Left renal pelvis (tissue), 4 donors: ENCODE results near the gene FUT7. TPM values are rescaled to one million over a fixed set of nuclear protein-coding genes. Genes with fewer than 3 reads are reported as not detected.
"Not testable (repeated sequence)": the region's sequence is repeated elsewhere in the genome, so short reads cannot be mapped to it uniquely, and the experiment has no call there.

Experiments
- DNase-seq, 4 donors: peaks; one replicate each; pipeline ENCODE4 v3.0.0-alpha.2; 2013; ENCODE audit warnings: low read depth in 4 of 4, low spot score in 3 of 4
- polyA plus RNA-seq, 4 donors: library from polyadenylated mRNA; unstranded; fragments of 120-200 nt; gene quantifications; one replicate each; pipeline ENCODE4 v1.2.1, GENCODE V29; 2013; ENCODE audit not compliant: insufficient read length in 4 of 4

FUT7 gene
- polyA plus RNA-seq, 4 donors, result not detected

DNA sequence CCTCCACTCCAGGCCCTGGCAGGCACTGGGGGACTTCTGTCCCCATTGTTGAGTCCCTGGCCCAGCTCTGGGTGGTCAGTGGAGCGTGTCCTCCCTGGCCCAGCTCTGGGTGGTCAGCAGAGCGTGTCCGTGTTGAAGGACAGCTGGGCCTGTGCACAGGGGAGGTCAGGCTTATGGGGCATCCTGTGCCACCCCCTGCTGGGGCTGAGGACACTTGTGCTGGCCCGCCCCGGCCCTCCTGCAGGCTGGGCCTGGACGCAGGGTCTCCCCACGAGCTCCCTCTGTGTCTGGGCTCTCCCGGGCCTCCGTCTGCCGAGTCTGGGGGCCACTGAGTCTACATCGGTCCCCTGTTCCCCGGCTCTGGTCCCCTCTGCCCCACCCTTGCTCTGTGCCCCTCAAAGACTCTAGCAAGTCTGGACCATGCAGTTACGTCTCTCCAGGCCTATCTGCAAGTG is 24.0 kb downstream of the FUT7 start:
- no peak for DNase-seq

DNA sequence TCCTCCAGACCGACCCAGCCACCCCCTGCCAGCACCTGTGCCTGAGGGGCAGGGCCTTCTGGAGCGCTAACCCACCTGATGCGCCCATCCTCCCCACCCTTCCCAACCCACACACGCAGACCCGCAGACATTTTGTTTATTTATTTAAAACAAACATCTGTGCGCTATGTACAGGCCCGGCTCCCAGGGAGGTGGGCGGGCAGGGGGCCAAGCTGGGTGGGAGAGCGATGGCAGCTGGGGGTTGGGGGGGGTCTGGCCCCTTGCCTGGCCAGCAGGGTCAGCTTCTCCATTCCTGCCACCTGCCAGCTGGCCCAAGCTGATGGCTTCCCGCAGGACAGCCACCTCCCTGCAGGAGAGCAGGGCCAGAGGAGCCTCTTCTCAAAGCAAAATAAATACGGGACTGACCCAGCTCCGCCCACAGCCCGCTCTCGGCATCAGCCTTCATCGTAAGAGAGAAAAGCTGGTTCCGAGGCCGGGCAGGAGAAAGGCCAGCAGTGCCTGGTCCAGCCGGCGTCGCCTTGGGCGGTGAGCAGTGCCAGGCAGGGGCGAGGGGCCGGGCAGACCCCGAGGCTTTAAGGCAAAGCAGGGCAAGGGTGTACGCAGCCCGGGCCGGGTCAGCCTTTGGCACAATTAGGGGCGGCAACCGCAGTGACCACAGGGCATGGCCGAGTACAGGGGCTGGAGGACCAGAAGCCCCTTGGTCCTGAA is 24.6 kb downstream of the FUT7 start:
- no peak for DNase-seq

DNA sequence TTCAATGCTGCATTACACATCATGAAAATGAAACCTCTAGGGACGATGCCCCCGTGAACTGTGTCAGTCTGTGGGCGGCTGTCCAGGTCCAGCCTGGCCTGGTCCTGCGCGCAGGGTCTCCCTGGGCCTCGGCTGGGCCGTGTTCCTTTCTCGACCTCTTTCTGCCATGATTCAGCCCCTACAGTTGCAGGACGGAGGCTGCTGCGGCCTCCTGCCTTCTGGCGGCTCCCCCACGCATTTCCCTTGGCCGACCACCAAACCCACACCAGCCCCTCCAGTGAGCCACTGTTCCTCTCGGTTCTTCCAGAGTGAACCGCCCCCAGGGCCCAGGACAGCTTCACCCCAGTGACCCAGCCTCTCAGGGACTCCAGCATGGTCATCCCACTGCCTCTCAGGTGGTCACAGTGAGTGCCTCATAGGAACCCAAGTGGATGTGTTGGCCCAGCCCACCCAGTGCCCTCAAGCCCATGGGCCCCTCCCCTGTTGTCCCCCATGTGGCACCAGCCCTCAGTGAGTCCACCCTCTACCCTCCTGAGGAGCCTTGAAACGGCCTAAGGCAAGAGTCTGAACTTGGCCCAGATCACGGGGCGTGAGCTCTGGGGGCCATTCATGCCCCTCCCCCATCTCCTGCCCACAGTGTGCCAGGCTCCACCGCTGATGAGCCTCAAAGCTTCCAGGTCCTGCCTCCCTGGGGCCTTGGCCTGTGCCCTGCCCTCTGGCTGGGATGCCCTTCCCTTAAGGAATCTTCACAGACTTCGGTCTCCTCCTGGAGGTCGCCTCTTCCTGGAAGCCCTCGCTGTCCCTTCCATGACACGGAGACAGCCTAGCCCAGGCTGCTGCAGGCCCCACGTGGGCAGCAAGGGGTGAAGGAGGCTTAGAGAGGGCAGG is 25.5 kb downstream of the FUT7 start:
- DNase-seq, result no peak

DNA sequence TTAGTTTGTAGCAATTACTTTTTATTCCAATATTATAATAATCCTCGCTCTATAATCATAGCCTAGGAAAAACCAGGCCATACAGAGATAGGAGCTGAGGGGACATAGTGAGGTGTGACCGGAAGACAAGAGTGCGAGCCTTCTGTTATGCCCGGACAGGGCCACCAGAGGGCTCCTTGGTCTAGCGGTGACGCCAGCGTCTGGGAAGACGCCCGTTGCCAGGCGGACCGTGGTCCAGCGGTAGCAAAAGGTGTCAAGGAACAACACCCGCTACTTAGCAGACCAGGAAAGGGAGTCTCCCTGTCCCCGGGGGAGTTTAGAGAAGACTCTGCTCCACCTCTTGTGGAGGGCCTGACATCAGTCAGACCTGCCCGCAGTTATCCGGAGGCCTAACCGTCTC is 27.6 kb downstream of the FUT7 start:
- not testable (repeated sequence) for DNase-seq

DNA sequence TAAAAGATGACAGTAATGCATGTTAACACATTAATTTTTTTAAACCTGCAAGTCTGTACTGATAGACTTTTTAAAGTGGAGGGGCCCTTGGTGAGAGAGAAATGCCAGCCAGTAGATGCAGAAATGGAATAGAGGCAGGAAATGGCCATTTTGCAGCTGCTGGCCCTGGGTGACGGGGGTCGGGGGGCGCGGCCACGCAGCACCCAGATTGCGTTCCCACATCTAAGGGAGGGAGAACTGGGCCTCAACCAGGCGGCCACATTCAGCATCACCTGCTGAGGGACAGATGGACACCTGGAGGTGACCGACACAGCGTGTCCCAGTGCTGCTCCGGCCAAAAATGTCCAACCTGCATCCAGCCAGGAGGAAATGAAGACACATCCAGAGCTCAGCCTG is 29.2 kb downstream of the FUT7 start:
- DNase-seq, result no peak

DNA sequence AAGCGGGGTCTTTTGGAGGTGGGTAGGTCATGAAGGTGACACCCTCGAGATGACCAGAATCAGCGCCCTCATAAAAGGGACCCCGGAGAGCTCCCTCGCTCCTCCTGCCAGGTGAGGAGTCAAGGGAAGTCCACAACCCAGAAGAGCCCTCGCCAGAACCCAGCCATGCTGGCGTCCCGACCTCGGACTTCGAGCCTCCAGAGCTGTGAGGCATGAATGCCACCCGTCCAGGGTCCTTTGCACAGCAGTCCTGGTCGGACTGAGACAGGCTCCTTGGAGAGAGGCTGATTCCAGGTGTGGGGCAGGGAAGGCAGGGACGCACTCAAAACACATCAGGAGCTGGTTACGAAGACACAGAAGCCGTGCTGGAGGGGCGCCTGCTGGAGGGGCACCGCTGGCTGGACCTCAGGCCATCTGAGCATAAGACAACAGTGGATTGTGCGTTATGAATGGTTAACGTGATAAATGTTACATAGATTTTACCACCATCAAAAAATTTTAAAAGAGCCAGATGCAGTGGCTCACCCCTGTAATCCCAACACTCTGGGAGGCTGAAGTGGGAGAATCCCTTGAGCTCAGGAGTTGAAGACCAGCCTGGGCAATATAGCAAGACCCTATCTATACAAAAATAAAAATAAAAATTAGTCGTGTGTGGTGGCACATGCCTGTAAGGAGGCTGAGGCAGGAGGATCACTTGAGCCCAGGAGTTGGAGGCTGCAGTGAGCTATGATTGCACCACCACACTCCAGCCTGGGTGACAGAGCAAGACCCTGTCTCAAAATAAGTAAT is 29.8 kb downstream of the FUT7 start:
- no peak for DNase-seq

DNA sequence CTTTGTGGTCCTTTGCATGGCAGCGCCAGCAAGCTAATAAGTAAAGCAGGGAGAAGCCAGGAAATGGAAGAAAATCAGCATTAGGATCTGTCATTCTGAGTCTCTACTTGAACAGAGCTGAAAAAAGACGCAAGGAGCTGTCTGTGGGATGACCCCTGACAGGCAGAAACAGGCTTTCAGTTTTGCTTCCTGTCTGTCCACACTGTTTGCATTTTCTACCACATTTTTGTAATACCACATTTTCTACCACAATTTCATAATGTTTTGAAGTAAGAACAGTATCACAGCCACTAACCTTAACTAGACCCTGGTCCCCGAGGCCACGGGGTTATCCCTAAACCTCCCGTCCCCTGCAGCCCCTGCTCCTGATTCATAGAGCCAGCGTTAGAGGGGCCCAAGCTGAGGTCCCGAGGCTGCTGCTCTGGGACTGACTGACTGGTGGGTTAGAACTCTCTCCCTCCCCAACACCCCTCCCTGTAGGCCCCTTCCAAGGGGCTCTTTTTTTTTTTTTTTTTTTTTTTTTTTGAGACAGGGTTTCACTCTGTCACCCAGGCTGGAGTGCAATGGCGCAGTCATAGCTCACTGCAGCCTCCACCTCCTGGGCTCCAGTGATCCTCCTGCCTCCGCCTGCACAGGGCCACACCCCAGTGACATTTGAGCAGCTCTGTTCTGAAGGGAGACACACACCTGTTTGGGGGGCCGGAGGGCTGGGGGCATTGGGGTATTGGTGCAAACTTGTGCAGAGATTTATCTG is 31.5 kb downstream of the FUT7 start:
- DNase-seq, result no peak

DNA sequence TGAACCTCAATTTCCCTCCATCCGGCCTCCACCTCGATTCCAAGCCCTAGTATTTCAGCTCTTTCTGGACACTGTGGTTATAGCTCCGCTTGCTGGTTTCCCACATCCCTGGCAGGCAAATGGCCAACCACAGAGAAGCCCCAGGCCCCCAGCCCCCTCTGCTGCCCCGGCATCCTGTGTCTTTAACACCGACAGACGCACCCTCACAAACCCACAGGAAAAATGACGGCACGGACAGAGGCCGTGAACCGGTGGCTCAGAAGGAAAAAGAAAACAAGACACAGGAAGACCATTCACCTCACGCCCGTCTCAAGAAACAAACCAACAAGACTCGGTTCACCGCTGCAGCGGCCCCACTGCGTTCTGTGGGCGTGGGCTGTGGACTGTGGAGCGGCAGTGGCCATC is 34.1 kb downstream of the FUT7 start:
- no peak for DNase-seq

DNA sequence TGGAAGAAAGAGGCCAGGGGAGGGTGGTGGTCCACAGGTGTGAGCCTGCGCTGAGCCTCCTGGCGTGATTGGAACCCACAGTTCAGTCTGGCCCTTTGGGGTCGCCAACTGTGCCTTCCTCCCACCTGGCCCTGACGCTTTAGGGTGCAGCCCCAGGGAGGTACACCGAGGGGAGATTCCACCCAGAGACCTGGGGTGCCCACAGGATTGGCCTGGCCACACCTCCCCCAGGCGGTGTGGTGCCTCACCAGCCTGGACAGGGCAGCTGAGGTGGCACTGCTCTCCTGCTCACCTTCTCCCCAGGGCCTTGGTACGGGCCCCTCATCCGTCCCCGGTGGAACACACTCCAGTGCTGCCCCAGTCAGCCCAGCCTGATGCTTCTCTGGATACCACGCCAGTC is 34.5 kb downstream of the FUT7 start:
- no peak for DNase-seq

DNA sequence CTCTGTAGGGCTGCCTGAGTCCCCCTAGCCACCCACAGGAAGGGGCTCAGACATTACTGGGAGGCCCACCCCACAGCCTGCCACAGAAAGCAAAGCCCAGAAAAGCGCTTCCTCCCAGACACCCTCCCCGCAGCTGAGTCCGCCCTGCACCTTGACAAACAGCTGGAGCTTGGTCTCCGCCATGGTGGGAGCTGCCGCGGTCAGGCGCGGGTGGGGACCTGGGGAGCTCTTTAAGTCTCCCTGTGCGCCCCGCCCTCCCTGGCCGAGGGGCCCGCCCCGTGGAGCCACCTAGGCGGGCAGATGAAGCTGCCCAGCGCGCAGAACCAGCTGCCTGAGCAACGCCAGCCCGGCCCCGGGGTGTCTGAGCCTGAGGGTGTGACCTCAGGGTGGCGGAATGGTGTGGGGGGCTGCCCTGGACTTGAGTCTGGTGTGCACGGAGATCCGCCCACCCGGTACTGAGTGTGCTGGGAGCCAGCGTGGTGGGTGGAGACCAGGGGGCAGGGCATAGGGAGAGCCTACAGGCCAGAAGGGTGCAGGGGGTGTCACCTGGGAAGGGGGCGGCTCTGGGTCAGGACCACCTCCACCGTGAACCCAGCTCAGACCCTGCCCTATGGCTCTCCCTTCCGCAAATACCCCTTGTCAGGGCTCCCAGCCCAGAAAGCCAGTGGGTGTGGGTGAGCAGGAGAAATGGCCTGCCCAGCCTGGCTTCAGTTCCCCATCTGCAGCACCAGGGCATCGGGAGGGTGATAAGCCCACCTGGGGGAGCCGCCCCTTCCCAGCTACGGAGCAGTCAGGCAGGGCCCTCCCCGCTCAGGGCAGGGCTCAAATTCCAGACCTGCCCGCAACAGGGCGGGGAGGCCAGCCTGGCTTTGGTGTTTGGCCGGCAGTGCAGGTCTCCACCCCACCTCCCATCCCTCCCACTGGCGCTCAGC is 35.3 kb downstream of the FUT7 start, which contains the start of gene CLIC3:
Gene CLIC3 (minus strand): TSS at position 208 of the 932 bp plus-strand sequence. CDS start 25 bp downstream, at position 183.
- DNase-seq, result no peak

DNA sequence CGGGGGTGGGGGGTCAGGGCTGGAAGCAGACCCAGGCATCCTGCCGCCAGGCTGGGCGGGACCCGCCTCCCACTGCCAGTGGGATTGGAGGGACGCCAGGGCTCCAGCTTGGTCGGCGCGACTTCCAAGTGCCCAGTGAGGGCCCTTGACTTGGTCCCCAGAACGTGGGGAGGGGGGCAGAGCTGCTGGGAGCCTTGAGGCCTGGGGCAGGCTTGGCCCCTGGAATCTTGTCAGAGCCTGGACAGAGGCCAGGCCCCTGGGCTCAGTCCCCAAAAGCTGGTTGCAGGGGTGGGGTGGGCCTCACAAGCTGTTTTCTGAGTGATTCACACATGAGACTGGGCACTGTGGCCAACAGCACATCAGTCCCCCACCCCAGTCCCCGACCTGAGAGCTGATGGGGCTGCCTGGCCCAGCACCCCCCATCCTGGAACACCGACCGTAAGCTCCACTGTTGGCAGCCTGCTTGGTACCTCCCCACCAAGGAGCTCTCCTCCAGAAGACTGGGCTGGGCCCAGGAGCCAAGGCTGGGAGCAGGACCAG is 36.0 kb downstream of the FUT7 start:
- DNase-seq, result no peak

DNA sequence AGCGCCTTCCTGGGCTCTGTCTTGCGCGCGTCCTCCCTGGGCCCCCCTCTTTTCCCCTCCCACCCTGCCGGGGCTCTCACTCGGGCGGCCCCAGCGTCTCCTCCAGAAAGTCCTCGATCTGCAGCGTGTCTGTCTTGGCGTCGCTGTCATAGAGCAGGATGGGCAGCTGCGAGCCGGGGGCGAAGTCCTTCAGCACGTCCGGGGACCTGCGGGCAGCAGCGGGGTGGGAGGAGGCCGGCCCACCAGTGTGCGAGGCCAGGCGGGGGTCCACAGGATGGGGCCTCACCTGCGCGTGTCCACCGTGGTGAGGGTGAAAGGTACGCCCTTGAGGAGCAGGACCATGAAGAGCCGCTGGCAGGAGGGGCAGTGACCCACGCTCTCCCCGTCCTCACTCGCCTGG is 36.5 kb downstream of the FUT7 start:
- no peak for DNase-seq

DNA sequence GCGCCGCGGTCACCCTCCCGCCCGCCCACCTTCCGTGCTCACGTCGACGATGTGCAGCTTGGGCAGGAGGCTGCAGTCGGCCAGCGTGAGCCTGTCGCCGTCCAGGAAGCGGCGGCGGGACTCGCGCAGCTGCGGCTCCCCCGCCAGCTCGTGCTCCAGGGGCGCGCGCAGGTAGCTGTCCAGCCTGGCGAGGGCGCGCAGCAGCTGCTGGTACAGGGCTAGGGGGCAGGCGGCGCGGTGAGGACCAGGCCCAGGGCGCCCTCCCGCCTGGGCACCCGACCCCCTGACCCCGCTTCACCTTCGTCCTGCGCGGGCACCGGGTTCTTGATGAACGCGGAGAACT is 37.0 kb downstream of the FUT7 start:
- DNase-seq, result no peak

DNA sequence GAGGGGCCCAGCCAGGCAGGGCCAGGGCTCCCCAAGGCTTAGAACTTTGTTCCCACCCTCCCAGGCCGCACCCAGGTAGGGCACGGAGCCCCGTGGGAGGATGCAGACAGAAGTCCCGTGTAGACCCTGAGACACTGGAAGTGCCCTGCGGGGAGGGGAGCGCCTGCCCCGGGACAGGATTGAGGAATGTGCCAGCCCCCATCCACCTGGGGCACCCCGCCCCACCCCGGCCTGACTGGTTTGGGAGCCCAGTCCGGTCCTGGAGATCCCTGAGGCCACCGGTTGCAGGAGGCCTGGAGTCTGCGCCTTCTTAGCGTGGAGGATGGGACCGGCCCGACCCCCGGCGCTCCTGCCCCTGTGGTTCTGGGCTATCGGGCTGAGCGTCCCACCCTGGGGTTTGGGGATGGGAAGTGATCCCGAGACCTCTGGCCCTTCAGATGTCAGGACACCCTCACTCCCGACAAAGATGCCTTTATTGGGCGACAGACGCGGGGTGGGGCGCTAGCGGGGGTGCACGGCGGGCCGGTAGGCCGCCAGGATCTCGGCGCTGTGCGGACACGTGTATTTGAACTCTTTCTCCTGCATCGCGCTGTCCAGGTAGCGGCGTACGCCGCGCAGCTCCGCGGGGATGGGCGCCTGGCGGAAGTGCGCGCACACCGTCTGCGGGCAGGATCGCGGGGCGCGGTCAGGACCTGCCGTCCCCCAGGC is 37.6 kb downstream of the FUT7 start:
- DNase-seq, result no peak

DNA sequence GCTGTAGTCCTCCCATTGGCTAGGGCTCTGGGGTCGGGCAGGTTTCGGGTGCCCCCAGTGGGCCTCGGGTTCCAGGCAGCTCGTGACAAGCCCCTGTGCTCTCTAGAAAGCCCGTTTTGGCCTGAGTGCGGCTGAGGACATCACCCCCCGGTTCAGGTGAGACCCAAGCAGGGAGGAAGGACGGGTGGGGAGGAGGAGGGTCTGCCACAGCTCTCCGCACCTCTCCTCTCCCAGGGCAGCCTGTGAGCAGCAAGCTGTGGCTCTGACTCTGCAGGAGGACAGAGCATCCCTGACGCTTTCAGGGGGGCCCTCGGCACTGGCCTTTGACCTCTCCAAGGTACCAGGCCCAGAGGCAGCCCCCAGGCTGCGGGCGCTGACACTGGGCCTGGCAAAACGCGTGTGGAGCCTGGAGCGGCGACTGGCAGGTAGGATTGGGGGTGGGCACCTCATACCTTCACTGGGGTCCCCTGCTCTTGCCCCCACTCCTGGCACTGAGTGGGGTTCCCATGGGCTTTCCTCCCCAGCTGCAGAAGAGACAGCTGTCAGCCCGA is 39.0 kb downstream of the FUT7 start:
- no peak for DNase-seq

DNA sequence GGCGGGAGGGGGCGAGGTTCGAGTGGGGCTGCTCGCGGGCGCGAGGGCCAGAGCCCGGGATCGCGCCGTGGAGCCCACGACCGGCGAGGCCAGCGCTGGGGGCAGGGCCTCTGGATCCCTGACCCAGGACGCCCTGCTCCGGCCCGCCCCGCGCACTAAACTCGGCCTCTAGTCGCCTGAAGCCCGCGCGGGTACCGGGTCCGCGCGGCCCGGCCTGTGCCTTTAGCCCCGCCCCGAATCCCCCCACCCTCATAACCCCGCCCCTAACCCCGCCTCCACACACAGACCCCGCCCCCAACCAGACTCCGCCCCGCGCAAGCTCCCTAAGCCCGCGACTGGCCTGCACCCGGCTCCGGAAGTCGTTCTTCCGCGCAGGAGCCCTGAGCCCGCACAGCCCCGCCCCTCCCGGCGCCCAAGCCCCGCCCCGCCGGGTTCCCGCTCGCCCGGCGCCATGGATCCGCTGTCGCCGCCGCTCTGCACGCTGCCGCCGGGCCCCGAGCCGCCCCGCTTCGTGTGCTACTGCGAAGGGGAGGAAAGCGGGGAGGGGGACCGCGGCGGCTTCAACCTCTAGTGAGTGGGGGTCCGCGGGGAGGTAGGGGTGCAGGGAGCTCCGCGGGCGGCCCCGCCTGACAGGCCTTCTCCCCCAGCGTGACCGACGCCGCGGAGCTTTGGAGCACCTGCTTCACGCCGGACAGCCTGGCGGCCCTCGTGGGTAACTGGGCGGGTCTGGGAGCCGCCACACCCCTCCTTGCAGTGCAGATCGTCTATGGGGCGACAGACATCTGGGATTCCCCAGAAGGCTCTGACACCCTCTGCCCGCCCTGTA is 39.7 kb downstream of the FUT7 start, which contains the start of gene PAXX:
Gene PAXX (plus strand): TSS at position 430 of the 826 bp plus-strand sequence. CDS start 22 bp downstream, at position 452.
- peak; percentile 52 to 77 (median 71) for DNase-seq

DNA sequence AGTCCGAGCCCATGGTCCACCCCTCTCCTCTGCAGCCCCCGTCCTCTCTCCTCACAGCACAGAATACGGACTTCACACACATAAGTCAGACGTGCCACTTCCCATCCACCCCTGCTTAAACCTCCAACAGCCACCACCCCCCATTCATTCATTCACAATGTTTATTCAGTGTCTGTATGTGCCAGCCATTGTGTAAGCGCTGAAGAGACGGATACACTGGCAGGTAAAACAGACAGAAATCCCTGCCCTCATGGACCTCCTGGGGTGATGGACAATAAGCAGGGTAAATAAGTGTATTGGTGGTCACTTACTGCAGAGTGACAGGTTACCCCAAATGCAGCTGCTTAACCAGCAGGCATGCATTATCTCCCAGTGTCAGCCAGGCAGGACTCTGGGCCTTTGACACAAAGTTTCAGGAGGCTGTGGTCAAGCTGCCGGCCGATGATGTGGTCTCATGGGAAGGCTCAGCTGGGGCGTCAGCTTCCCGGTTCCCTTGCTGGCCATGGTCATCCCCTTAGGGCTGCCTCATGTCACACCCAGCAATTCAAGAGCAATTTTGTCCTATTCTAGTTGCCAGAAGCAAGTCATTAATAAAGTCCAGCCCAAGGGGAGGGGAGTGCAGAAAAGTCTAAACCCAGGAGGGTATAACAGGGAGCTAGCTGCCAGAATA is 41.5 kb downstream of the FUT7 start:
- DNase-seq, result no peak
